Neutrophil (primary cell): ENCODE measurements around the gene RNF133.

ENCODE experiments used
- H3K27ac ChIP-seq: fragments of 200-600 bp; sonication (generic); 2 replicates; pipeline ENCODE4 v1.5.1; 2016; ENCODE audit warnings: mild to moderate bottlenecking, moderate library complexity
- H3K27me3 ChIP-seq: fragments of 200-600 bp; sonication (generic); 2 replicates; pipeline ENCODE4 v1.6.0; 2016; ENCODE audit warnings: mild to moderate bottlenecking
- H3K36me3 ChIP-seq: fragments of 200-600 bp; sonication (generic); 2 replicates; pipeline ENCODE4 v1.5.1; 2017
- H3K4me1 ChIP-seq, 2 experiments: fragments of 200-600 bp in 1 of 2; sonication (generic) in 1 of 2; 1 replicate in 1 of 2; 2 replicates in 1 of 2; pipeline versions ENCODE4 v1.5.1 to v1.6.1; 2013 to 2016; ENCODE audit warnings: low read depth in 1 of 2, low read length in 1 of 2, mild to moderate bottlenecking in 1 of 2, moderate library complexity in 1 of 2; ENCODE audit not compliant: control insufficient read depth in 1 of 2, insufficient read depth in 1 of 2
- H3K4me3 ChIP-seq, 2 experiments: fragments of 200-600 bp in 1 of 2; sonication (generic) in 1 of 2; 1 replicate in 1 of 2; 2 replicates in 1 of 2; pipeline ENCODE4 v1.5.1; 2013 to 2016; ENCODE audit warnings: low read depth in 1 of 2, low read length in 1 of 2, mild to moderate bottlenecking in 1 of 2, moderate library complexity in 1 of 2
- H3K9me3 ChIP-seq: fragments of 200-600 bp; sonication (generic); 2 replicates; pipeline ENCODE4 v1.5.1; 2016
- CTCF ChIP-seq: fragments of 200-600 bp; sonication (generic); IDR thresholded peaks from 2 replicates; pipeline ENCODE4 v1.5.1; 2016; ENCODE audit warnings: antibody characterized with exemption

RNF133 gene

GRCh38 chr7:122699017-122699416 lies at the start of gene RNF133:
Gene RNF133 (minus strand): TSS chr7:122699117. CDS start chr7:122698918, 199 bp downstream.
- no peak within 1 kb of the TSS for H3K4me3 ChIP-seq
- H3K9me3 ChIP-seq: no peaks in the 10 kb centered on the region
- H3K27me3 ChIP-seq: no peaks in the 10 kb centered on the region
- no peak for TF ChIP-seq CTCF
- H3K36me3 ChIP-seq: no peaks in the 10 kb centered on the region
- no peak within 1 kb of the TSS for H3K27ac ChIP-seq
- no peaks in the 10 kb centered on the region for H3K4me1 ChIP-seq

GRCh38 chr7:122748195-122748594 lies 49.3 kb upstream of the RNF133 start:
- no peak overlapping the region for H3K4me3 ChIP-seq
- H3K27ac ChIP-seq: no peak overlapping the region
- no peaks in the 10 kb centered on the region for H3K4me1 ChIP-seq
- H3K9me3 ChIP-seq: no peaks in the 10 kb centered on the region
- no peaks in the 10 kb centered on the region for H3K27me3 ChIP-seq
- no peaks in the 10 kb centered on the region for H3K36me3 ChIP-seq
- TF ChIP-seq CTCF: no peak

GRCh38 chr7:122746948-122747347 lies 48.0 kb upstream of the RNF133 start:
- no peak overlapping the region for H3K4me3 ChIP-seq
- H3K9me3 ChIP-seq: no peaks in the 10 kb centered on the region
- no peak overlapping the region for H3K27ac ChIP-seq
- H3K27me3 ChIP-seq: no peaks in the 10 kb centered on the region
- no peak for TF ChIP-seq CTCF
- H3K36me3 ChIP-seq: no peaks in the 10 kb centered on the region
- no peaks in the 10 kb centered on the region for H3K4me1 ChIP-seq

- TF ChIP-seq CTCF: no peak
- H3K36me3 ChIP-seq: no peaks in the 10 kb centered on the region
Measured at GRCh38 chr7:122743211-122743610, 44.3 kb upstream of the RNF133 start.

GRCh38 chr7:122738947-122739346 lies 40.0 kb upstream of the RNF133 start:
- H3K4me3 ChIP-seq: no peak overlapping the region
- no peaks in the 10 kb centered on the region for H3K27me3 ChIP-seq
- no peak for TF ChIP-seq CTCF
- no peaks in the 10 kb centered on the region for H3K4me1 ChIP-seq
- H3K36me3 ChIP-seq: no peaks in the 10 kb centered on the region
- no peaks in the 10 kb centered on the region for H3K9me3 ChIP-seq
- H3K27ac ChIP-seq: no peak overlapping the region

More at GRCh38 chr7:122743211-122743610, 44.3 kb upstream of the RNF133 start:
- Histone ChIP-seq H3K4me1 (no peaks in the 10 kb centered on the region), H3K4me3 (no peak overlapping the region), H3K9me3 (no peaks in the 10 kb centered on the region), H3K27me3 (no peaks in the 10 kb centered on the region), H3K27ac (no peak overlapping the region)

- no peak for TF ChIP-seq CTCF
- Histone ChIP-seq H3K9me3 (no peaks in the 10 kb centered on the region), H3K27me3 (no peaks in the 10 kb centered on the region), H3K27ac (no peak overlapping the region), H3K4me1 (no peaks in the 10 kb centered on the region), H3K4me3 (no peak overlapping the region), H3K36me3 (no peaks in the 10 kb centered on the region)
Measured at GRCh38 chr7:122736183-122736582, 37.3 kb upstream of the RNF133 start.
